ENCODE results near the gene DCHS1.

DCHS1 gene

GRCh38 chr11:6646918-6647679, 8.5 kb downstream of the DCHS1 start:
- FAIRE-seq, result no peak

- no peak for FAIRE-seq
These were observed 9.1 kb downstream of the DCHS1 start for GRCh38 chr11:6646576-6646917.

- FAIRE-seq, result no peak
These were observed 9.5 kb downstream of the DCHS1 start for GRCh38 chr11:6646071-6646470.

GRCh38 chr11:6642957-6643356, 12.7 kb downstream of the DCHS1 start:
- no peak for FAIRE-seq

GRCh38 chr11:6640985-6641701, 14.5 kb downstream of the DCHS1 start:
- no peak for FAIRE-seq

- FAIRE-seq, result no peak
These were observed 15.3 kb downstream of the DCHS1 start for GRCh38 chr11:6640036-6640984.

- no peak for FAIRE-seq
These were observed 17.2 kb downstream of the DCHS1 start for GRCh38 chr11:6638429-6638828.

- FAIRE-seq, result no peak
These were observed 17.7 kb downstream of the DCHS1 start for GRCh38 chr11:6637871-6638270.

GRCh38 chr11:6636480-6636879, 19.1 kb downstream of the DCHS1 start:
- no peak for FAIRE-seq

GRCh38 chr11:6635082-6635932, 20.3 kb downstream of the DCHS1 start:
- FAIRE-seq, result no peak

GRCh38 chr11:6634534-6634933, 21.1 kb downstream of the DCHS1 start:
- FAIRE-seq, result no peak

GRCh38 chr11:6633422-6634408, 21.9 kb downstream of the DCHS1 start:
- no peak for FAIRE-seq

- no peak for FAIRE-seq
These were observed 23.2 kb downstream of the DCHS1 start for GRCh38 chr11:6632116-6633073.

- no peak for FAIRE-seq
These were observed 24.2 kb downstream of the DCHS1 start for GRCh38 chr11:6631361-6631890.

- no peak for FAIRE-seq
These were observed 24.8 kb downstream of the DCHS1 start for GRCh38 chr11:6630632-6631291.

- FAIRE-seq, result no peak
These were observed 25.5 kb downstream of the DCHS1 start for GRCh38 chr11:6629892-6630631.

- FAIRE-seq, result no peak
These were observed 26.1 kb downstream of the DCHS1 start for GRCh38 chr11:6629573-6629891.

GRCh38 chr11:6628526-6628925, 27.1 kb downstream of the DCHS1 start:
- no peak for FAIRE-seq
